HG03457 (cell line): ENCODE results near the gene ZDHHC14.
"Not testable (repeated sequence)": the region's sequence is repeated elsewhere in the genome, so short reads cannot be mapped to it uniquely, and the experiment has no call there.

Experiments used
- ATAC-seq: cut with Tn5 transposase; IDR thresholded peaks from one replicate; pipeline ENCODE4 v1.9.1; 2021; ENCODE audit warnings: moderate number of reproducible peaks; ENCODE audit not compliant: unreplicated experiment

ZDHHC14 gene

DNA sequence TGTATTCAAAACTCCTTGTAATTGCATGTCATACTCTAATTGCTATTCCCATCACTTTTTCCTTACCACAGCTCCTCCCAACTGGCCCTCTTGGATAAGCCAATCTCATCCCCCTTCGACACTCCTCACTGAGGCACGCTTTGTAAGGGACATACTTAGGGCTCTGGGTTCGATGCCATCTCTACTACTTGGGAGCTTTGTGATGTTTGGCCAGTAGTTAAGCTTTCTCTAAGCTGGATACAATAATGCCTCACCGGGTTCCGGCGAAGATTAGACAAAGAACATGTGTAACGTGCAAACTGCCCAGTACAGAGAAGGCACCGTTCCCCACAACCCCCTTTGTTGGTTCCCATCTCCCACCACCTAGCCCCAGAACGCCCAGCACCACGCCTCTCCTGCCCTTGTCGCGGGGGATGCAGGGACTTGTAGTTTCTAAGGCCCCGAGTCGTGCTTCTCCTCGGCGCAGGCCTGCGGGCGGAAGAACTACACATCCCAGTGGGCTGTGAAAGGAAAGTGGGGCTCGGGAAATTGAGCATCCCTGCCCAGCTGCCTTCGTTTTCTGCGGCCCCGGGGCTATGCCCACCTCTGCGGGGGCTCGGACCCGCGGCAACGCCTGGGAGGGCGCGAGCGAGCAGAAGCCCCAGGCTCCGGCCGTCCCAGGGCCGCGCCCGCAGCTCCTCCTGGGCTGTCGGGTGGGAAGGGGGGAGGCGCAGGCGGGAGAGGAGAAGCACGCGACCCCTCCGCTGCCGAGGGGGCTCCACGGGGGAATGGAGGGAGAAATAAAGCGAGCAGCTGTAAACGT is 1.1 kb upstream of the ZDHHC14 start:
- peak; percentile 72 for ATAC-seq

DNA sequence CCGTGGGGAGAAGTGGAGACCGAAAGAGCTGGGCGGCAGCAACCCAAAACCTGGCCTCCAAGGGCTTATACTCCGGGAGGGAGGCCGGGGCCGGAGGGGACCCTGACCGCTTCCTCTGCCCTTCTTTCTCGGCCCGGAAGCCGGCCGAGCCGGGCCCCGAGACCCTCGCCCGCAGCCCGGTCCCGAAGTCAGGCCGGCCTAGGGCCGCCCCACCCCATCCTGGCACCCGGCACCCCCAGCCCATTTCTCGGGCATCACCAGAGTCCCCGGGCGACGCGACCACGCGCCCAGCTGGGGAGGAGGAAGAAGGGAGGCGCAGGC is 572 bp upstream of the ZDHHC14 start:
- peak; percentile 1 for ATAC-seq

DNA sequence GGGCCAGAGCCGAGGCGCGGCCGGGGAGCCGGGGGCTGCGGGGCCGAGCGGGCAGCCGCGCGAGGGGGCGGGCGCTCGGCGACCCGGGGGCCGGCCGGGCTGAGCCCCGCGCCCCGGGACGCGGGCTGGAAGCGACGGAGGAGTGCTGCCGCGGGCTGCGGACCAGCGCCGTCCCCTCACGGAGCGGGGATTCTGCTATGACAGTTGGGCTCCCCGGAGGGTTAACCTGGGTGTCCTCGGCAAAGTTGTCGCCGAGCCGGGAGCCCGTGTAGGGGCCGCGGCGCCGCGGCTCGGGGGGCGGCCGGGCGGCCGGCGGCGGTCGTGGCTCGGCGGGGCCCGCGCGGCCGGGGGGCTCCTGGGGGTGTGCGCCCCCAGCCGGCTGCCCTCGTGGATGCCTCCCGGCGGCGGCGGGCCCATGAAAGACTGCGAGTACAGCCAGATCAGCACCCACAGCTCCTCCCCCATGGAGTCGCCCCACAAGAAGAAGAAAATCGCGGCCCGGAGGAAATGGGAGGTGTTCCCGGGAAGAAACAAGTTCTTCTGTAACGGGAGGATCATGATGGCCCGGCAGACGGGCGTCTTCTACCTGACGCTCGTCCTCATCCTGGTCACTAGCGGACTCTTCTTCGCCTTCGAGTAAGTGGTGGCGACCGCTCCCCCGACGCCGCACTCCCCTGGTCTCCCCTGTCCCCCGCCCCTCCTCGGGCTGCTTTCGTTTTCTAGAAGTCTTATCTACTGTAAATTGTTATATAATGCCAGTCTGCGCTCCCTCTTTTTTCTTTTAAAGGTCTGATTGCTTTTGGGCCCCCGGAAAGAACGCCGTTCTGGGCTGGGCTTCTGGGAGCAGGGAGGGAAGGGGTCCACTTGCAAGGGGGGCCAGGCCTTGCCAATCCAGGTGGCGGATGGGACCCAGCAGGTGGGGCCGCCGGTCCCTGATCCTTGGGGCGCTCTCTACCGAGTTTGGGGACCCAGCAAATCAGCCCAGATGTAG is 936 bp downstream of the ZDHHC14 start:
- ATAC-seq, result peak; percentile 30

DNA sequence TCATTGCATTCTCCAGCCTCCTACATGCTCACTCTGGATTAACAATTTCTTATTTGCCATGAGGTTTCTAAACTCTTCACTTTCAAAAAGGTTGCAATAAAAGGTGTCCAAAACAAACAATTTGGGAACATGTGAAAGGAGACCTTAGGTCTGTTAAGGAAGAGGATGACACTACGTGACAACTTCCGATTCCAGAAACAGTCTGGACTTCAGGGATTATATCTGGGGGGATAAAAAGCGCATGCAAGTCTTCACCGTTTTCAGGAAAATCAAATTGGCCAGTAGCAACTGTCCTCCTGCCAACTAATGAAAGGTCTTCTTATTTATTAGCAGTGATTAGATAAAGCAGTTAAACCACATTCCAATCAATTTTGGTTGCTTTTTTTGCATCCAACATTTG is 1.8 kb downstream of the ZDHHC14 start:
- ATAC-seq, result no peak

DNA sequence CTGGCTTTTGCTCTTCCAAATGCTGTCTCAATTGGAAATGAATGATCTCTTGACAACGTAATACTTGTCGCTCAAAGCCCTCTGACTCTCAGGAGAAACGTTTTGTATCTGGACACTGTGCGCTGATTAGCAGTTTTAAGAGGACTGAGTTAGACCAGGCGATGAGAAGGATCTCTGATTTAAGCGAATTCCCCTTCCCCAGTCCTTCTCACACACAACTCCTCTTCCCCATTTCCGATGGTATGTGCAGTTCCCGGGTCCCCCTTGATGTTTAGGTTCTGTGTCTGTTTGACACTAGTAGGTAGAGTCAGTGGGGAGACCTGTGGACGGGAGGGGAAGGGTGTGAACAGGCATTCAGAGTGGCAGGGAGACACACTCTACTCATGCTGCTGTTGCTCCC is 2.5 kb downstream of the ZDHHC14 start:
- ATAC-seq, result no peak

DNA sequence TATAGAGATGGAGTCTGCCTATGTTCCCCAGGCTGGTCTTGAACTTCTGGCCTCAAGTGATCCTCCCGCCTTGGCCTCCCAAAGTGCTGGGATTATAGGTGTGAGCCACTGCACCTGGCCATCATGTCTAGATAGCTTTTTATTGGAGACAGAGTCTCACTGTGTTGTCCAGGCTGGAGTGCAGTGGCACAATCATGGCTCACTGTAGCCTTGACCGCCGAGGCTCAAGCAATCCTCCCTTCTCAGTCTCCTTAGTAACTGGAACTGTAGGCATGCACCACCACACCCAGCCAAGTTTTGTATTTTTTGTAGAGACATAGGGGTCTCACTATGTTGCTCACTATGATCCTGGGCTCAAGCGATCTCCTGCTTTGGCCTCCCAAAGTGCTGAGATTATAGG is 4.0 kb downstream of the ZDHHC14 start:
- not testable (repeated sequence) for ATAC-seq

DNA sequence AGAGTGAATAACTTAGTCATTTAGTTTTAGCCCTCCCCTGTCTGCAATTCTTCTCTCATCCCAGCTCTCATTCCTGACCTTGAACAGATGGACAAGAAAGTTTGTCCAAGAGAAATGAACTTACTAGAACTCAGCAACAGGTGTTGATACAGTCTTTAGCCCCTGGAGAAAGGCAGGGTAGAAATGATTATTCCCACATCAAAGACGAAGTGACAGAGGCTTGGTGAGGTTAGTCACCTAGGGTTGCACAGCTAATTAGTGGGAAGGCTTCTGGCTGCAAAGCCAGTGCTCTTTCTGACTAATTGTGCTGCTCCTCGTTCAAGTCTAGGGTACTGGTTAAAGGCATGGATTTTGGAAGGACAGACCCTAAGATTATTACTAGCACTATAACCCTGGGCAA is 4.5 kb downstream of the ZDHHC14 start:
- ATAC-seq, result no peak

DNA sequence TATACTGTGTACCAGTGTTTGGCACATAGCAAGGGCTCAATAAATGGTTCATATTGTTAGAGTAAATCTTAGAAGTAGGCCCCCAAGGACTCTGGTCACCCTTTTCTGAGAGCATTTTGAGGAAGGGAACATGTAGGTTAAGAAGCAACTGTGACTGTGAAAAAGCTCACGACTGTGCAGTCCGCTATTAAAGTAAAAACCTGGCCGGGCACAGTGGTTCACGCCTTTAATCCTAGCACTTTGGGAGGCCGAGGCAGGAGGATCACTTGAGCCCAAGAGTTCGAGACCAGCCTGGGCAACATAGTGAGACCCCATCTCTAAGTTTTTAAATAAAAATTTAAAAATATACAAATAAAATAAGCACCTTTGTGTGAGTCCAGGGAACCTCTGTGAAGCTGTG is 5.0 kb downstream of the ZDHHC14 start:
- ATAC-seq, result no peak

DNA sequence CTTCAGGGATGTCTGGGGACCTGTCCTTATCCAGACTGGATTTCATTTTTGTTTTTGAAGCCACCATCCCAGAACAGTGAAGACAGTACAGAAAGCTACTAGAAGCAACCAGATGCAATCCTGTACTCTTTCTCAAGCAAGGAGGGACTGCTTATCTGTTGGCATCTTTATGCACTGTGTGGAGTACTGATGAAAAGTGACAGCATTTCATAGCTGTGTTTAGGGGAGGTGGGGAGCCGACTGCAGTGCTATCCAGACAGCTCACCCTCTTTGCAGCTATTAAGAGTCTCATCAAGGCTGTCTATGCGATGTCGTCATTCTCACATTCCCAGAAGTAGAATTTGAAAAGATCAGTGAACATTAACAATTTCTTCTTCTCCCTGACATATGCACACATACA is 5.5 kb downstream of the ZDHHC14 start:
- no peak for ATAC-seq

DNA sequence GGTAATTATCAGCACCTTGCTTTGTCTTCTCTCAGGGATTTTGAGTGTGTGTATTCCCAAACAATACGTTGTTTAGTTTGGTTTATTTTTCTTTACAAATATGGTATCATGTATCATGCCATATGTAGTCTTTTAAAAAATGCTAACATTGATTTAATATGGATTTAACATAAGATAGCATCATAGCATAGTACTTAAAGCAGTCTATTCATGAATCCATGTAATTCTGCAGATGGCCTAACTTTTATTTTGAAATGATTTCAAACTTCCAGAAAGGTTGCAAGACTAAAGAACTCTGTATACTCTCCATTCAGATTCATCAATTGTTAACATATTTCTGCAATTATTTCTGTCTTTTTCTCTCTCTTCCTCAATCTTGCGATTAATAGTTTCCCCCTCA is 7.9 kb downstream of the ZDHHC14 start:
- ATAC-seq, result no peak

DNA sequence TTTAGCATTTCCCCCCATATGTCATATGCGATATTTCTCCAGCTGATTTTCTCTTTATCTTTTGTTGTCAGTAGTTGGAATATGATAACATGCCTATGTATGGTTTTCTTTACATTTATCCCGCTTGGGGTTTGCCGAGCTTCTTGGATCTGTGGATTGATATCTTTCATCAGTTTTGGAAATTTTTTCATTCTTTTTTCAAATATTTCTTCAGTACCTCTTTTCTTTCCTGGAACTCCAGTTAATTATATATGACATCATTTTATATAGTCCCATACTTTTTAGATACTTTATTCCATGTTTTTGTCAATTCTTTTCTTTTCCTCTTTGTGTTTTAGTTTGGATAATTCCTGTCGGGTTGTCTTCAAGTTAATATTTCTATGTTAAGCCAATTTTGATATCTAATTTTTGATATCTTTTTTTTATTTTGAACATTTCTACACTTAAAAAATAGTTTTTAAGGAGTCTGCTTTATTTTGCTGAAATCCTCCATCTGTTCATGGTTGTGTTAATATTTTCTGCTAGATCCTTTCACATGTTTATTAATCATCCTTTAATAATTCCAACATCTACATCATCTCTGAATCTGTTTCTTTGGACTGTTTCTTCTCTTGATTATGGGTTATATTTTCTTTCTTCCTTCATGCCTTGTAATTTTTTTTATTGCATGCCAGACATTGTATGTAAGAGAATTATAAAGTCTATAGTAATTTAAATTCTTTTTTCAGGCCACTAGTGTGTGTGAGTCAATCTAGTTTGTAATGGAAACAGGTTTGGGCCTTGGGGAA is 9.5 kb downstream of the ZDHHC14 start:
- ATAC-seq, result no peak

DNA sequence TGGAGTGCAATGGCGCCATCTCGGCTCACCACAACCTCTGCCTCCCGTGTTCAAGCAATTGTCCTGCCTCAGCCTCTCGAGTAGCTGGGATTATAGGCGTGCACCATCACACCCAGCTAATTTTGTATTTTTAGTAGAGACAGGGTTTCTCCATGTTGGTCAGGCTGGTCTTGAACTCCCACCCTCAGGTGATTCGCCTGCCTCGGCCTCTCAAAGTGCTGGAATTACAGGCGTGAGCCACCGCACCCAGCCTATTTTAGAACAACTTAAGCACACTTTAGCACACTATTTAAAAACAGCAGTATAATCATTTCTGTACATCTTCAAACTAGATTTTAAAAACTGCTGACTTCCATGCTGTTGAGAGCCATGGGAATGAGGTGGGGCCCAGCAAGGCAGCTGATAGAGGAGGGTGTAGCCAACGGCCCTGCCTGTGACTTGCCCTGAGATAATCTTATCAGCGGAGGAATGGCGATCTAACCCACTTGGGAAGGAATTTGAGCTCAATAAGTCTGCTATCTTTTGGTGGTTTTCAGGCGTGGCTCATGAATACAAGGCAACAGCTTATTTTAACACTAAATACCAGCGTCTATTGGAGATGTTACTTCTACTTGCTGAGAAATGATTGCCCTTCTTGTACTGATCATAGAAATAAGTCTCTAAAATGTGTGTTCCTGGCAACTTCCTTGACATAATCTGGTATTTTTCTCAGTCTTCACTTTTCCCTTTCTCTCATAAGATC is 12.1 kb downstream of the ZDHHC14 start:
- ATAC-seq, result no peak

DNA sequence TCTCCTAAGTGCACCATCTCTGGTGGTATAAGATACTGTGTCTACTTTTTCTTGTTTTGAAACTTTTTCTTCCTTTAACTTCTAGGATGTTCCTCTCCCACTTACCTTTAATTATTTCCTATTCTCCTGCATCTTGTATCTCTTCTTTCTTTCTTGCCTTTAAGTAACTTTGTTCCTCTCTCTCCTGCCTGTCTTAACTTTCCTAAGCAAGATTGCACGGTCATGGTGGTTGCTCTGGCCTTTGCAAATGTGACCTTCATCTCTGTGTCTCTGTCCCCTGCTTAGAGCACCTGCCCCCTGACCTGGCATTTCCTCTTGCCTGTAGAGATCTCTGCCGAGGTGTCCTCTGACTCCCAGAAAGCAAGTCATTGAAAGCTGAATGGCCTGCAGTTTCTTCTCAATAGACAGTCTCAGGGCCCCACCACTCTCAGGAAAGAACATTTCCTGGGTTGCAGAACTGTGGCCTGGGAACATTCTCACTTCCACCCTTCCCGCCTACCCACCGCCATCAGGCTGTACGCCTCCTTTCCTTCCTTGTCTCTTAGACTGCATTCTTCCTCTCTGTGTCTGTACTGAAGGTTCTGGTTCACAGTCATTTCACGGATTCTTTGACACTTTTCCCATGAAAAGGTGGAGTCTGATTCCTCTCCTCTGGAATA is 12.8 kb downstream of the ZDHHC14 start:
- no peak for ATAC-seq

DNA sequence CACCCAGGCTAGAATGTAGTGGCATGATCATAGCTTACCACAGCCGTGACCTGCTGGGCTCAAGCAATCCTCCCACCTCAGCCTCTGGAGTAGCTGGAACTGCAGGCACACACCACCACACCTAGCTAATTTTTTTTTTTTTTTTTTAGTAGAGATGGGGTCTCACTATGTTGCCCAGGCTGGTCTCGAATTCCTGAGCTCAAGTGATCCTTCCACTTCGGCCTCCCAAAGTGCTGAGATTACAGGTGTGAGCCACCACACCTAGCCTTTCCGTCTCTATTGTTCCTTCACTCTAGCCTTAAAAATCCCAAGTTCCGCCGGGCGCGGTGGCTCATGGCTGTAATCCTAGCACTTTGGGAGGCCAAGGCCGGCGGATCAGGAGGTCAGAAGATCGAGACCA is 14.2 kb downstream of the ZDHHC14 start:
- not testable (repeated sequence) for ATAC-seq

DNA sequence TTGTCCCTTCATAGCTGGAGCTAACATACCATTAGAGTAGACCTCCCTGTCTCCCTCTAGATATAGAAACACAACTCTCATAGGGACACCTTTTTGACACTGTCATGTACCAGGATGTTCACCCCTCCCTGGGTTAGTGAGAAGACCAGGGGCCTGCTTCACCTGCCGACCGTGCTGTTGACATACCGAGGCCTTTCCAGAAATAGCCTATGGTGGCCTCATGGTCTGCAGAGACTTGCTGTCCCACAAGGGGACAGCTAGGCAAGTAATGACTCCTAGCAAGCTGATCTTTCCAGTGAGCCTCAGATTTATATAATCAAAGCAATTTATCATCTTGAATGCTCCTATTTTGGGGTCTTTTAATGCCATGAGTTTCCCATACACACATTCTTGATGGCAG is 15.0 kb downstream of the ZDHHC14 start:
- no peak for ATAC-seq

DNA sequence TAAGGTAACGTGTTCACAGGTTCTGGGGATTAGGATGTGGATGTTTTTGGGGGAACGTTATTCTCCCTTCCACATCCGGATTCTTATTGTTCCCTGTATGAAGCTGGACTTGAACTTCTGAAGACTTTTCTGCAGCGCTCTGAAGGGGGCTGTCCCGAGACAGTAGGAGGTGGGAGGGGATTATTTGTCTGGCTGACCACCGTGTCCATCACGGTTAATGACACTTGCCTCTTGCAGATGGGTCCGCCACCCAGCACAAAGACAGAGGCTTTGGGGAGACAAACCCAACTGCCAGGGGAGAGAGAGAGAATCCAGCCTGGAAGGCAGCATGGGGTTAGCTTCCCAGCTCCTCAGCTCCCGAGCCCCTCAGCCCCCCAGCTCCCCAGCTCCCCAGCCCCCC is 16.7 kb downstream of the ZDHHC14 start:
- no peak for ATAC-seq

DNA sequence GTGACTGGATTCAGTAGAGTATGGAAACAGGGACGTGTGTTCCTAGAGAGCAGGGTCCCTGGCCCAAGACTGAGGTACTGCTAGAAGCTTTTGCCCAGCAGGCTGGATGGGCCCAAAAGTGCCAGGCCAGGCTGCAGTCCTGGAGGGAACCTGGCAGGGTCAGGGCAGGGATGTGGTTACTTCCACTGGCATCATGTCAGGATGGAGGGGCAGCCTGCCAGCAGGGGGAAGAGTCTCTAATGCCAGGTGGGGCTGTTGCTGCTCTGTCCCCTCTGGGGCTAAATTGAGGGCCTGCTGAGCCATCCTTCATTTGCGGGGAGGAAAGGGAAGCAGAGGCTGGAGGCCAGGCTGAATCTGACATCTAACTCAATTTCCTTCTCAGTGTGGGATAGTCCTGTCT is 17.2 kb downstream of the ZDHHC14 start:
- ATAC-seq, result no peak

DNA sequence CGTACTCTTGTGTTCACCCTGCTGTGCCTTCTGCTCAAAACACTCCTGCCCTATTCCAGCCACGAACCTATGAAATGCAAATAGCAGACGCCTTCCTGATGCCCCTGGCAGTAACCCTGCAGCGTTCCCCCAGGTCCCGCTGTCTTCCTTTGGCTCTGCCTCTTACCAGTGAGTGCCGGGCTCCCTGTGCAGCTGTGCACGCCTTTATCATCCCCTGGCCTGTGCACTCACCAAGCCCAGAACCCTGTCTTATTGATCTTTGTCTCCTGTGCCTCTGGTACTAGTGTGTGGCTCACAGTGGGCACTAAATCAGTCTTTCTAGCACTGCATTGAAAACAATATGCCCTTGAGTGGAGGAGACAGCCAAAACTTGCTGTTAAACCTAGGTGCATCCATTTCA is 19.7 kb downstream of the ZDHHC14 start:
- ATAC-seq, result no peak

DNA sequence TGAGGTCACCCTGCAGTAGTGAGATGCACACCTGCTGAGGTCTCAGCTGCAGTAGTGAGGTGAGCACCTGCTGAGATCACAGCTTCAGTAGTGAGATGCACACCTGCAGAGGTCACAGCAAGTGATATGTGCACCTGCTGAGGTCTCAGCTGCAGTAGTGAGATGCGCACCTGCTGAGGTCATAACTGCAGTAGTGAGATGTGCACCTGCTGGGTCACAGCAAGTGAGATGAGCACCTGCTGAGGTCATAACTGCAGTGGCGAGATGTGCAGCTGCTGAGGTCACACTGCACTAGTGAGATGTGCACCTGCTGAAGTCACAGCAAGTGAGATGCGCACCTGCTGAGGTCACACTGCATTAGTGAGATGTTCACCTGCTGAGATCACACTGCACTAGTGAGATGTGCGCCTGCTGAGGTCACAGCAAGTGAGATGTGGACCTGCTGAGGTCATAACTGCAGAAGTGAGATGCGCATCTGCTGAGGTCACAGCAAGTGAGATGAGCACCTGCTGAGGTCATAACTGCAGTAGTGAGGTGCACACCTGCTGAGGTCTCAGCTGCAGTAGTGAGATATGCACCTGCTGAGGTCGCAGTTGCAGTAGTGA is 20.8 kb downstream of the ZDHHC14 start:
- no peak for ATAC-seq
